GM18861 (cell line): ENCODE results near the gene TRIM13.

Experiments used
- ATAC-seq: cut with Tn5 transposase; IDR thresholded peaks from one replicate; pipeline ENCODE4 v1.9.1; 2021; ENCODE audit not compliant: unreplicated experiment

Gene TRIM13

GRCh38 chr13:49996161-49996915 is 504 bp upstream of the TRIM13 start:
- peak; percentile 37 for ATAC-seq

DNA sequence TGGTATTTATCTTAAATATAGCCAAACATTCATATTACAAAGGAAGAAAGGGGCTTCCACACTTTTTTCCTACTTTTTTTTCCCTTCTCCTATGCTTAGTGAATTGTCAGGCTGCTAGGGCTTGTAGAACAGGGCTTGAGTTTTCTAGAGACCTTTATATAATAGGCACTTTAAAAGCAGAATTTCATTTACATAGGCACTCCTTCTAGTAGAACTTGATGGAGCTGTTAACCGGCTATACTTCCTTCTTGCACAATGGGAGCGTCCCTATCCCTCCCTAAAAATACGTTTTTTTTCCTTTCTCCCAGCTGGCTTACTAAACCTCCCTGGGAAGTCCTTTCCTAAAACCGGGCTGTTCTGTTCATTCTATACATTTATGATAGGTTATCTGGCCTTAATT is 1.1 kb downstream of the TRIM13 start:
- ATAC-seq, result no peak

GRCh38 chr13:49998714-49999624 is 2.1 kb downstream of the TRIM13 start:
- ATAC-seq, result no peak

- no peak for ATAC-seq
Observed at GRCh38 chr13:50001287-50001686, 4.4 kb downstream of the TRIM13 start.

DNA sequence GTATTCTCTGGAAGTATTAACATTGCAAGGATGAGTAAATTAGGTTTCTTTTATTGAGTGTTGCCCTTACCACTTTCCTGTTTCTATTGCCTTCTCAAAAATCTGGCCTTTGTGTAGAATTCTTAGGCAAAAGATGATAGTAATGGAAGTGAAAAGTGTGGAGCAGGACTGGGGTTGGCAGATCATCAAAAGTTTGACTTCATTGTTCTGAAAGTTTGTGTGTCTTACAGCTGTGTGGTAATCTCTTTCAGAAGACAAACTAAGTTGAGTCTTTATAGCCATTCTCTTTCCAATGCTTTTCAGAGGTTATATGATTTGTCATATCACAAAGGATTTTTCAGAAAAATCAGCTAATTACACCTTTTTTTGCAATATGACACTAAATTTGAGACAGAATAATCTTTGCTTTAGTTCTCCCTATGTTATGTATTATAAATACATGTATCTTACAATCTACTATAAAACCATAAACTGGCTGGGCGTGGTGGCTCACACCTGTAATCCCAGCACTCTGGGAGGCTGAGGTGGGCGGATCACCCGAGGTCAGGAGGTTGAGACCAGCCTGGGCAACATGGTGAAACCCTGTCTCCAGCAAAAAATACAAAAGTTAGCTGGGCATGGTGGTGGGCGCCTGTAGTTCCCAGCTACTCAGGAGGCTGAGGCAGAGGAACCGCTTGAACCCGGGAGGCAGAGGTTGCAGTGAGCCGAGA is 9.7 kb downstream of the TRIM13 start:
- ATAC-seq, result no peak

DNA sequence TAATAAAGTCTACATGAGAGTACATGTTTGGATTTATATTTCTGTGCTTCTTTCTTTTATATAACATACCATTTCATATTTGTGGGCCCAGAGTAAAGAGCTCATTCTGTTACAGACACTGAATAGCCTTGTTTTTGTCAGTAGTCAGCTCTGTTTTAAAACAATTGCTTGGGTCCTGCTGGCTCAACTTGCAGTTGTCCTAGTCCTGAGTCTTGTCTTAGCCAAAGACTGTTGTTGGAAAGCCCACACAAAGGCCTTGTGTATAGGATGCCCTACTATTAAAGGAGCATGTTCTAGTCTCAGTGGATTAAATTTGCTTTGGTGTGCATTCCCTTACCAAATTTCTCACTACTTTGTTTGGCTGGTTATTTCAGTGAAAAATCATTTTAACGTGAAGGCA is 14.6 kb downstream of the TRIM13 start:
- no peak for ATAC-seq

GRCh38 chr13:50012396-50013169 is 15.7 kb downstream of the TRIM13 start:
- ATAC-seq, result no peak

DNA sequence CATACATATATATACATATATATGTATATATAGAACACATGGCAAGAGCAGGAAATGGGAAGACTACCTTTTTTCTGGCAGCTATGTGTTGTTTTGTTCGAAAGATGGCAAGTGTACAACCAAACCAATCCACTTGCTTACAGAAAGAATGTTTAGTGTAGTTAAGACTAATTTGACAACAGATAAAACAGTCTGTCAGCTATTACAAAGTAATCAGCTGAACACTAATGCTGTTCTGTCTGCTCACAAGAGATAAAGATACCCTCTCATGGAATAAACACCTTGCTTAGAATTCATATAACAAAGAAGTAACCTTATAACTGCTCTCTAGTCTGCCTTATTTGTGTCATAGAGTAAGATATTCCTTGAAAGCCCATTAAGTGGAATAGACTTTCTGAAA is 17.5 kb downstream of the TRIM13 start:
- no peak for ATAC-seq

- no peak for ATAC-seq
Observed at GRCh38 chr13:50015258-50015657, 18.4 kb downstream of the TRIM13 start, which contains the start of gene KCNRG. Gene KCNRG (plus strand): TSS chr13:50015444. CDS start chr13:50015494, 50 bp downstream.

DNA sequence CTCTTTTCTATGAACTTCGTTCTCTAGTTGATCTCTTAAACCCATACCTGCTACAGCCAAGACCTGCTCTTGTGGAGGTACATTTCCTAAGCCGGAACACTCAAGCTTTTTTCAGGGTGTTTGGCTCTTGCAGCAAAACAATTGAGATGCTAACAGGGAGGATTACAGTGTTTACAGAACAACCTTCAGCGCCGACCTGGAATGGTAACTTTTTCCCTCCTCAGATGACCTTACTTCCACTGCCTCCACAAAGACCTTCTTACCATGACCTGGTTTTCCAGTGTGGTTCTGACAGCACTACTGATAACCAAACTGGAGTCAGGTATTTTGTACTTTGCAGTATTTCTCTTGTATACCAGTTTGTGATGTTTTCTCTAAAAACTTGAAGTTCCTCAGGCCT is 18.9 kb downstream of the TRIM13 start:
- no peak for ATAC-seq

GRCh38 chr13:50016444-50016843 is 19.6 kb downstream of the TRIM13 start:
- no peak for ATAC-seq

DNA sequence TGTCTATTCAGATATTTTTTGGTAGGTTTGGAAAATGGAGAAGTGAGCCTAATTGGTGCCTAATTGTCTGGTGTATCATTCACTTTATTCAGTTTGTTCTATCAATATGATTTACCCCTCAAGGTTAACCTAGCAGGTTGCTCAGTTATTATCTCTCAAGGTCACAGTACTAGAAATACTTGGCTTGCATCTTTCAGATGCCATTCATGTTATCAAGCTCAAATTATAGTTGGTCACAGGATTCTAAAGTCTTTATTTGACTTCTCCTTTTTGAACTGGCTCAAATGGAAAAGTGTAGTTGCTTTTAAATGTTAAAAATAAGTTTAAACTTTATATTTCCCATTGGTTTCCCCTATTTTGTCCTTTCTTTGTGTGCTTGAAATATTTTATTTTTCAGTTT is 21.0 kb downstream of the TRIM13 start:
- no peak for ATAC-seq

DNA sequence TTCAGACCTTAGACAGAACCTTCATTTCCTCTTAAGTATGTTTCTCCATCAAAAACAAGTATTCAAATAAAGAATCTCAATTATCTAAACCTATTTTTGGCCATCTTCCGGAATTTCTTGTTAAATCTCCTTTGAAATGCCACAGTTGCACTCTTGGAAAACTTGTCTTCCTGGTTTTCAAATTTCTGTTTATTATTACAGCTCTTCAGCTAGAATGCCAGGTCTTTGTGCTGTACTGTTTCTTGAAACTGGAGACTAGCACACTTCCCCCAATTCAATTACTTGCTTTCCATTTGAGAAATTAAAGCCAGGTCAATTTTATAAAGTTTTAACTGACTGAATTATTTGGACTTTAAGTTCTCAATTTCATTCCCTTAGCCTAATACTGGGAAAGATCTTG is 28.6 kb downstream of the TRIM13 start:
- no peak for ATAC-seq

DNA sequence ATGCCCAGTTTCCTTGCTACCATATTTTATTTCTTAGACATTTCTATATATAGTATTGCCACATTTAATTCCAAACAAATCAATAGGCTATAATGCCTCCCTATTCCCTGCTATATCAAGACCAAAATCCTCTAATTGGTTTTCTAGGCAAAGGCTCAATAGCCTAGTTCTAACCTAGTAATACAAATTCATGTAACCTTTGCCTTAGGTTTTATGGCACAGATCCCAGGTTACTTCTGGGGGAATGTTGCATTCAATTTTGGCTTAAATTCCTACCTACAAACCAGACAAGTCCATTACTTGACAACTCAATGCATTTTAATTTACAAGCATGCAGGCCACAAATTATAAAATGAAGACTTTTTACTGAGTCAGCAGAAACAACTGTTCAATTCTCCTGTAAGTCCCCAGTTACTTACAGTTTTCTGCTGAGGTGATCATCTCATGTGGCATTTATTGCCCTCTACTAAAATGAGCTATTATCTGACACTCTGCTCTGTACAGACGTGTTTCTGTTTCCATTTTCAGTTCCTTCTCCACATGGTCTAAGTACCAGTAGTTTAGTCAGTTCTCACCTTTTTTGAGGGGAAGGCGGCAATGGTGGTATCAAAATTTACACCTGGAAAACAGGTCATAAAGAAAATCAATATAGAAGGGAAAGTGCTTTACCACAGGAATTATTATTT is 30.1 kb downstream of the TRIM13 start:
- peak; percentile 95 for ATAC-seq

DNA sequence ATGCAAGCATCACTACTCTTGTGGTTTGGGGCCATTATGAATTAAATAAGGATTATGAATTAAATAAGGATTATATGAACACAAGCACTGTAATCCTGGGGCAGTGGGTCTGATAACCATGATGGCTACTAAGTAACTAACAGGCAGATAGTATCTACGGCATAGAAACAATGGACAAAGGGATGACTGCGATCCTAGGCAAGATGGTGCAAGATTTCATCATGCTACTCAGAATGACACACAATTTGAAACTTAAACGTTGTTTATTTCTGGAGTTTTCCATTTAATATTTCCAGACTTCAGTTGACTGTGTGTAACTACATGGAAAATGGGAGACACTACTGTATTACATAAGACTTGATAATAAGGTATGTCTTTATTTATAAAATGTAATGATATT is 33.5 kb downstream of the TRIM13 start:
- no peak for ATAC-seq

DNA sequence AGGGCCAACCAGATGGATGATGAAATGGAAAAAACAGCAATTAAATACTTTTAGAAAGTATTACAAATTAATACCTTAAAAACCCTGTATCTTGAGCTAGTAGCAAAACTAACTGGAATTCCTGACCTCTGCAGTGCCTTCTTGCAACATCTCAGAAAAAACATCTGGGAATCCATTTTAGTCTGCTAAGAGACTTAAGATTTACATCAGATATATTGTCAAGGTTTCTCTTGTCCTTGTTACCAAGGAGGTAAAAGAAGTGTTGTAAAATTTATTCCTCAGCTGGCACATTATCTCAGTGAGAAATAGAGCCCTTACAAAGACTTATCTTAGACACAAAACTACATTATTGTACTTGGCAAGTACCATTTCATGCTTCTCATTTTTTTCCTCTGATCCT is 36.9 kb downstream of the TRIM13 start:
- no peak for ATAC-seq

DNA sequence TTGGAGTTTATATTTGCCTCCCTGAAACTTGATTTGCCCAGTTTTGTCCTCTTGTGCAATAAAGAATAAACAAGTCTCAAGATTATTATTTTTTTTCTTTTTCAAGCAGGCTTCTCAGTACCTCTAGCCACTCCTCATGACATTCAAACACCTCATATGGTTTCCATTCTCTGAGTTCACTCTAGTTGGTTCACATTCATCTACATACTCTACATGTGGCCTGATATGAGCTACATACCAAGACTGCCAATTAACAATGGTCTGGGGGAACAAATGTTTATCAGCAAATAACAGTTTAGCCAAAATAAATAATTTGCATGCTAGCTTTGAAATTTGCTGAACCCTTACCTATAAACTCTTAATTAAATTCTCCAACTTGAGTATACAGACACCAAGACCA is 40.9 kb downstream of the TRIM13 start:
- no peak for ATAC-seq

DNA sequence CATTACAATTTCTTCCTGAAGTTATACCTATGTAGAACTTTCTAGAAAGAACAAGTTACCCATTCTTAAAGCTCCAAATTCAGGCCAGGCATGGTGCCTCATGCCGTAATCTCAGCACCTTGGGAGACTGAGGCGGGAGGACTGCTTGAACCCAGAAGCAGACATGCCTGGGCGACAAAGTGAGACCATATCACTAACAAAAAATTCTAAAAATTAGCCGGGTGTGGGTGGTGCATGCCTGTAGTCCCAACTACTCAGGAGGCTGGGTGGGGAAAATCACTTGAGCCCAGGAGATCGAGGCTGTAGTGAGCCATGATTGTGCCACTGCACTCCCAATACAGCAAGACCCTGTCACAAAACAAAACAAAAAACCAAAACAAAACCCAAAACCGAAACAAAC is 41.4 kb downstream of the TRIM13 start:
- ATAC-seq, result no peak

DNA sequence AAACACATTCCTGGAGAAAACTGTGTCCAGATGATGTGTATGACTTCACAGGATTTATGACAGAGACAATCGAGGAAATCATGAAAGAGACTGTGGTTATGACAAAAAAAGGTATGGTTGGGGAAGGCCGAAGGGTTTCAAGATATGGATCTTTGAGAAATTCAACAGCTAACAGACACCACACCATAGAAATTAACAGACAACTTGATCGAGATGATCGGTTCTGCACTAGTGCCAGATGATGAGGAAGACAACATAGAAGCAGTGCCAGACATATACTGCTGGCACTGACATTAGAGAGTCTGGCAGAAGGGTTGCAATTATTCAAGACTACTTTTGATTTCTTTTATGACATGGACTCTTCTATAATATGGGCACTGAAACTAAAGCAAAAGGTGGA is 55.6 kb downstream of the TRIM13 start:
- ATAC-seq, result no peak

DNA sequence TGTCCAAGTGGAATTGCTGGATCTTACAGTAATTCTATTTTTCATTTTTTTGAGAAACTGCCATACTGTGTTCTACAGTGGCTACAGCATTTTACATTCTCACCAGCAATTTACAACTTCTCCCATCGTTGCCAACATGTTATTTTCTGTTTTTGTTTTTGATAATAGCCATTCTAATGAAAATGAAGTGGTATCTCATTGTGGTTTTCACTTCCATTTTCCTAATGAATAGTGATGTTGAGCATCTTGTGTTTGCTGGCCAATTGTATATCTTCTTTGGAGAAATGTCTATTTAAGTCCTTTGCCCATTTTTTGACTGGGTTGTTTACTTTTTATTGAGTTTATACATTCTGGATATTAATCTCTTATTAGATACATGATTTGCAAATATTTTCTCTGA is 57.0 kb downstream of the TRIM13 start:
- no peak for ATAC-seq
